ENCODE measurements around the gene UQCC5.
A peak's percentile ranks its signal among the peaks of the same experiment; 100 is the strongest.

UQCC5 gene, protein sequence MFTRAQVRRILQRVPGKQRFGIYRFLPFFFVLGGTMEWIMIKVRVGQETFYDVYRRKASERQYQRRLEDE

DNA sequence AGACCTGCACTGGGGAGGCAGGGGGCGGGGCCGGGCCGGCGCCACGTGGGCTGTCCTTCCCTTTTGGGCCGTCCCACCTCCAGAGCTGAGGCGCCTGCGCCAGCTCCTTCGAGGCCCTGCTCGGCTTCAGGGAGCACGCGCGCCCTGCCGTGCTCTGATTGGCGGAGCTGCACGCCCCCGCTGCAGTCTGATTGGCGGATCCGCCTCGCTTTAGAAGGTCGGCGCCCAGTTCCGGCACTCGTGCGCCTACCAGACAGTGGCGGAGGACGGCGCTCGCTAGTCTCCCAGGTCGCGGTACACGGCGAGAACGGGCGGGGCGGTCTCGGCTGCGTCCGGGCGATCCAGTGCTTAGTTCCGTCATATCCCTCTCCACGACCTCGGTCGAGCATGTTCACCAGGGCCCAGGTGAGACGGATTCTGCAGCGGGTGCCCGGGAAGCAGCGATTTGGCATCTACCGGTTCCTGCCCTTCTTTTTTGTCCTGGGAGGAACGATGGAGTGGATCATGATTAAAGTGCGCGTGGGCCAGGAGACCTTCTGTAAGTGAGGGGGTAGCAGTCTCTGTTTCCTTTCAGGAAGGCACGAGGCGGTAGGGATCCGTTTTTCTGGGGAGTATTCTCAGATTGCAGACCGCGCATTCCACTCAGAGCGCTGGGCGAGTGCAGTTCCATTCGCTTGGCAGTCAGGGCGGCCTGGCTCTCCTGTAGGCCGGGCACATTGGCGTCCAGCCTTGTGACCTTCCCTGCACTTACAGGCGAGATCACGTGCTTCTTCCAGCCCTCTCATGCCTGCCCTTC is at the start of gene UQCC5:
Gene UQCC5 (plus strand): TSS at position 237 of the 796 bp plus-strand sequence. CDS start 151 bp downstream, at position 388.
- TF ChIP-seq SNAI2 (CRISPR knock-in tag; IDR thresholded peaks at IDR 0.05) (no peak), GLIS3 (CRISPR knock-in tag; IDR thresholded peaks at IDR 0.05) (no peak), ISL1 (CRISPR knock-in tag; IDR thresholded peaks at IDR 0.05) (no peak), ZFP30 (CRISPR knock-in tag; IDR thresholded peaks at IDR 0.05) (no peak), TCF4 (CRISPR knock-in tag; IDR thresholded peaks at IDR 0.05; ENCODE audit: borderline replicate concordance) (no peak), ZNF8 (CRISPR knock-in tag; IDR thresholded peaks at IDR 0.05) (no peak), ZC3H10 (CRISPR knock-in tag; IDR thresholded peaks at IDR 0.05) (no peak), ESRRG (CRISPR knock-in tag; IDR thresholded peaks at IDR 0.05) (no peak), ARNTL (CRISPR knock-in tag; IDR thresholded peaks at IDR 0.05; ENCODE audit: borderline replicate concordance, low read depth) (no peak), PPARA (CRISPR knock-in tag; IDR thresholded peaks at IDR 0.05; ENCODE audit: borderline replicate concordance) (no peak), ZNF70 (CRISPR knock-in tag; IDR thresholded peaks at IDR 0.05) (no peak), ZFP3 (CRISPR knock-in tag; IDR thresholded peaks at IDR 0.05) (no peak), RARB (CRISPR knock-in tag; IDR thresholded peaks at IDR 0.05) (no peak), BACH2 (CRISPR knock-in tag; IDR thresholded peaks at IDR 0.05; ENCODE audit: borderline replicate concordance) (no peak)
- TF ChIP-seq, protein P1, sequence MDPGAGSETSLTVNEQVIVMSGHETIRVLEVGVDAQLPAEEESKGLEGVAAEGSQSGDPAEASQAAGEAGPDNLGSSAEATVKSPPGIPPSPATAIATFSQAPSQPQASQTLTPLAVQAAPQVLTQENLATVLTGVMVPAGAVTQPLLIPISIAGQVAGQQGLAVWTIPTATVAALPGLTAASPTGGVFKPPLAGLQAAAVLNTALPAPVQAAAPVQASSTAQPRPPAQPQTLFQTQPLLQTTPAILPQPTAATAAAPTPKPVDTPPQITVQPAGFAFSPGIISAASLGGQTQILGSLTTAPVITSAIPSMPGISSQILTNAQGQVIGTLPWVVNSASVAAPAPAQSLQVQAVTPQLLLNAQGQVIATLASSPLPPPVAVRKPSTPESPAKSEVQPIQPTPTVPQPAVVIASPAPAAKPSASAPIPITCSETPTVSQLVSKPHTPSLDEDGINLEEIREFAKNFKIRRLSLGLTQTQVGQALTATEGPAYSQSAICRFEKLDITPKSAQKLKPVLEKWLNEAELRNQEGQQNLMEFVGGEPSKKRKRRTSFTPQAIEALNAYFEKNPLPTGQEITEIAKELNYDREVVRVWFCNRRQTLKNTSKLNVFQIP (CRISPR knock-in tag; IDR thresholded peaks at IDR 0.05; ENCODE audit: borderline replicate concordance, low read depth): no peak
- TF ChIP-seq, protein P2, sequence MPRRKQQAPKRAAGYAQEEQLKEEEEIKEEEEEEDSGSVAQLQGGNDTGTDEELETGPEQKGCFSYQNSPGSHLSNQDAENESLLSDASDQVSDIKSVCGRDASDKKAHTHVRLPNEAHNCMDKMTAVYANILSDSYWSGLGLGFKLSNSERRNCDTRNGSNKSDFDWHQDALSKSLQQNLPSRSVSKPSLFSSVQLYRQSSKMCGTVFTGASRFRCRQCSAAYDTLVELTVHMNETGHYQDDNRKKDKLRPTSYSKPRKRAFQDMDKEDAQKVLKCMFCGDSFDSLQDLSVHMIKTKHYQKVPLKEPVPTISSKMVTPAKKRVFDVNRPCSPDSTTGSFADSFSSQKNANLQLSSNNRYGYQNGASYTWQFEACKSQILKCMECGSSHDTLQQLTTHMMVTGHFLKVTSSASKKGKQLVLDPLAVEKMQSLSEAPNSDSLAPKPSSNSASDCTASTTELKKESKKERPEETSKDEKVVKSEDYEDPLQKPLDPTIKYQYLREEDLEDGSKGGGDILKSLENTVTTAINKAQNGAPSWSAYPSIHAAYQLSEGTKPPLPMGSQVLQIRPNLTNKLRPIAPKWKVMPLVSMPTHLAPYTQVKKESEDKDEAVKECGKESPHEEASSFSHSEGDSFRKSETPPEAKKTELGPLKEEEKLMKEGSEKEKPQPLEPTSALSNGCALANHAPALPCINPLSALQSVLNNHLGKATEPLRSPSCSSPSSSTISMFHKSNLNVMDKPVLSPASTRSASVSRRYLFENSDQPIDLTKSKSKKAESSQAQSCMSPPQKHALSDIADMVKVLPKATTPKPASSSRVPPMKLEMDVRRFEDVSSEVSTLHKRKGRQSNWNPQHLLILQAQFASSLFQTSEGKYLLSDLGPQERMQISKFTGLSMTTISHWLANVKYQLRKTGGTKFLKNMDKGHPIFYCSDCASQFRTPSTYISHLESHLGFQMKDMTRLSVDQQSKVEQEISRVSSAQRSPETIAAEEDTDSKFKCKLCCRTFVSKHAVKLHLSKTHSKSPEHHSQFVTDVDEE (CRISPR knock-in tag; IDR thresholded peaks at IDR 0.05): no peak
- TF ChIP-seq, protein P3, sequence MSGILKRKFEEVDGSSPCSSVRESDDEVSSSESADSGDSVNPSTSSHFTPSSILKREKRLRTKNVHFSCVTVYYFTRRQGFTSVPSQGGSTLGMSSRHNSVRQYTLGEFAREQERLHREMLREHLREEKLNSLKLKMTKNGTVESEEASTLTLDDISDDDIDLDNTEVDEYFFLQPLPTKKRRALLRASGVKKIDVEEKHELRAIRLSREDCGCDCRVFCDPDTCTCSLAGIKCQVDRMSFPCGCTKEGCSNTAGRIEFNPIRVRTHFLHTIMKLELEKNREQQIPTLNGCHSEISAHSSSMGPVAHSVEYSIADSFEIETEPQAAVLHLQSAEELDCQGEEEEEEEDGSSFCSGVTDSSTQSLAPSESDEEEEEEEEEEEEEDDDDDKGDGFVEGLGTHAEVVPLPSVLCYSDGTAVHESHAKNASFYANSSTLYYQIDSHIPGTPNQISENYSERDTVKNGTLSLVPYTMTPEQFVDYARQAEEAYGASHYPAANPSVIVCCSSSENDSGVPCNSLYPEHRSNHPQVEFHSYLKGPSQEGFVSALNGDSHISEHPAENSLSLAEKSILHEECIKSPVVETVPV (CRISPR knock-in tag; IDR thresholded peaks at IDR 0.05): no peak
- TF ChIP-seq, protein P4, sequence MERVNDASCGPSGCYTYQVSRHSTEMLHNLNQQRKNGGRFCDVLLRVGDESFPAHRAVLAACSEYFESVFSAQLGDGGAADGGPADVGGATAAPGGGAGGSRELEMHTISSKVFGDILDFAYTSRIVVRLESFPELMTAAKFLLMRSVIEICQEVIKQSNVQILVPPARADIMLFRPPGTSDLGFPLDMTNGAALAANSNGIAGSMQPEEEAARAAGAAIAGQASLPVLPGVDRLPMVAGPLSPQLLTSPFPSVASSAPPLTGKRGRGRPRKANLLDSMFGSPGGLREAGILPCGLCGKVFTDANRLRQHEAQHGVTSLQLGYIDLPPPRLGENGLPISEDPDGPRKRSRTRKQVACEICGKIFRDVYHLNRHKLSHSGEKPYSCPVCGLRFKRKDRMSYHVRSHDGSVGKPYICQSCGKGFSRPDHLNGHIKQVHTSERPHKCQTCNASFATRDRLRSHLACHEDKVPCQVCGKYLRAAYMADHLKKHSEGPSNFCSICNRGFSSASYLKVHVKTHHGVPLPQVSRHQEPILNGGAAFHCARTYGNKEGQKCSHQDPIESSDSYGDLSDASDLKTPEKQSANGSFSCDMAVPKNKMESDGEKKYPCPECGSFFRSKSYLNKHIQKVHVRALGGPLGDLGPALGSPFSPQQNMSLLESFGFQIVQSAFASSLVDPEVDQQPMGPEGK (CRISPR knock-in tag; IDR thresholded peaks at IDR 0.05; ENCODE audit: borderline replicate concordance): no peak
- peak; percentile 92 for ATAC-seq

DNA sequence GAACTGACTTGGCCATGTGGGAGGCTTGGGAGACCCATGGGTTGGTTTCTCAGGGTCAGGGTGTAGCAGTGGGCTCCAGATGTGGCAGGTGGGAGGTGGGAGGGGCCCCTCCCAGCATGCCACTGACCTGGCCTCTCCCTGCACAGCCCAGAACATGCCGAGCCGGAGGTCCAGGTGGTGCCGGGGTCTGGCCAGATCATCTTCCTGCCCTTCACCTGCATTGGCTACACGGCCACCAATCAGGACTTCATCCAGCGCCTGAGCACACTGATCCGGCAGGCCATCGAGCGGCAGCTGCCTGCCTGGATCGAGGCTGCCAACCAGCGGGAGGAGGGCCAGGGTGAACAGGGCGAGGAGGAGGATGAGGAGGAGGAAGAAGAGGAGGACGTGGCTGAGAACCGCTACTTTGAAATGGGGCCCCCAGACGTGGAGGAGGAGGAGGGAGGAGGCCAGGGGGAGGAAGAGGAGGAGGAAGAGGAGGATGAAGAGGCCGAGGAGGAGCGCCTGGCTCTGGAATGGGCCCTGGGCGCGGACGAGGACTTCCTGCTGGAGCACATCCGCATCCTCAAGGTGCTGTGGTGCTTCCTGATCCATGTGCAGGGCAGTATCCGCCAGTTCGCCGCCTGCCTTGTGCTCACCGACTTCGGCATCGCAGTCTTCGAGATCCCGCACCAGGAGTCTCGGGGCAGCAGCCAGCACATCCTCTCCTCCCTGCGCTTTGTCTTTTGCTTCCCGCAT is 49.2 kb upstream of the UQCC5 start:
- TF ChIP-seq ISL1 (CRISPR knock-in tag; IDR thresholded peaks at IDR 0.05) (no peak), ARNTL (CRISPR knock-in tag; IDR thresholded peaks at IDR 0.05; ENCODE audit: borderline replicate concordance, low read depth) (no peak), ZFP3 (CRISPR knock-in tag; IDR thresholded peaks at IDR 0.05) (no peak), ESRRG (CRISPR knock-in tag; IDR thresholded peaks at IDR 0.05) (no peak), ZFP30 (CRISPR knock-in tag; IDR thresholded peaks at IDR 0.05) (no peak)
- TF ChIP-seq, protein P5, sequence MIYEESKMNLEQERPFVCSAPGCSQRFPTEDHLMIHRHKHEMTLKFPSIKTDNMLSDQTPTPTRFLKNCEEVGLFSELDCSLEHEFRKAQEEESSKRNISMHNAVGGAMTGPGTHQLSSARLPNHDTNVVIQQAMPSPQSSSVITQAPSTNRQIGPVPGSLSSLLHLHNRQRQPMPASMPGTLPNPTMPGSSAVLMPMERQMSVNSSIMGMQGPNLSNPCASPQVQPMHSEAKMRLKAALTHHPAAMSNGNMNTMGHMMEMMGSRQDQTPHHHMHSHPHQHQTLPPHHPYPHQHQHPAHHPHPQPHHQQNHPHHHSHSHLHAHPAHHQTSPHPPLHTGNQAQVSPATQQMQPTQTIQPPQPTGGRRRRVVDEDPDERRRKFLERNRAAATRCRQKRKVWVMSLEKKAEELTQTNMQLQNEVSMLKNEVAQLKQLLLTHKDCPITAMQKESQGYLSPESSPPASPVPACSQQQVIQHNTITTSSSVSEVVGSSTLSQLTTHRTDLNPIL (CRISPR knock-in tag; IDR thresholded peaks at IDR 0.05; ENCODE audit: low read depth): no peak
- TF ChIP-seq, protein P3 (CRISPR knock-in tag; IDR thresholded peaks at IDR 0.05): no peak
- no peak for ATAC-seq

Measured in SK-N-SH treated with all-trans-retinoic acid at 6 μM for 48 hours (cell line).